Limb (tissue), 2 donors: ENCODE data around the gene SLC24A4.
"Not testable (repeated sequence)": the region's sequence is repeated elsewhere in the genome, so short reads cannot be mapped to it uniquely, and the experiment has no call there.

ENCODE experiments used
- DNase-seq, 2 donors: peaks; one replicate each; pipeline ENCODE4 v3.0.0-alpha.2; 2016; ENCODE audit errors: extremely low spot score in 2 of 2

SLC24A4 gene

GRCh38 chr14:92401561-92401960 is 78.6 kb downstream of the SLC24A4 start:
- no peak for DNase-seq

GRCh38 chr14:92402500-92402899 is 79.5 kb downstream of the SLC24A4 start:
- DNase-seq = not testable (repeated sequence)

DNA sequence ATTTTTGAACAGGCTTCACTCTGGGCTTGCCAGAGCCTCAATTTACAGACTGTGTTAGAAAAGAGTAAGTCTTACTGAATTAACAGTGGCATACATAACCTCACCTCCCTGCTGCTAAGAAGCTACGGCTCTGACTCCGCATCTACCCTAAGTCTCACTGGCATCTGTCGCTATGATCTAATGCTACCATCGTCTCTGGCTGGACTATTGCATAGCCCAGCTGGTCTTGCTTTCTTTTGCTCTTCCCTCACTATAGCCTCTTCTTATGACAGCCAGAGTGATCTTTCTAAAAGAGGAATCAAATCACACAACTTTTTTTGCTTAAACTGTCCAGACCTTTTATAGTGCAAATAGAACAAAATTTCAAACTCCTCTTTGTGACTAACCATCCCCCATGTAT is 81.1 kb downstream of the SLC24A4 start:
- DNase-seq = no peak

GRCh38 chr14:92404421-92404820 is 81.5 kb downstream of the SLC24A4 start:
- DNase-seq = no peak

- no peak for DNase-seq
Observed at GRCh38 chr14:92404938-92405337, 82.0 kb downstream of the SLC24A4 start.

- DNase-seq = no peak
Observed at GRCh38 chr14:92407410-92407809, 84.4 kb downstream of the SLC24A4 start.

GRCh38 chr14:92409043-92409442 is 86.1 kb downstream of the SLC24A4 start:
- DNase-seq = peak; percentile 56 to 68

DNA sequence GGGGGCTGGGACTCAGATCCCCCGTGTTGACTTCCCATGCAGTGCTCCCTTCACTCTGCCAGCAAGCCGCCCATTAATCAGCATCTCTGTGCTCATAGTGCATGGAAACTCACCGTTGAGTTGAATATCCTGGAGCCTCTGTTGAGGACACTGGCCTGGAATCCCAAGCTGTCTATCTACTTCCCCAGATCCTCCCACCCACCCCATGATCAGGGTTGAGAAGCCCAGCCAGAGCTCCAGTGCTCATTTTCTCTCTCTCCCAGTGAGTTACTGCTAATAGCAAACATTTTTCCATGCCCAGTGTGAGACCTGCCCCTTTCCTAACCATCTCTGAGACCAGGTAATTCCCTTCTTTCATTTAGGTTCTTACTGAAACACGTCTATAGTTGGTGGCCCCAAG is 88.2 kb downstream of the SLC24A4 start:
- no peak for DNase-seq

DNA sequence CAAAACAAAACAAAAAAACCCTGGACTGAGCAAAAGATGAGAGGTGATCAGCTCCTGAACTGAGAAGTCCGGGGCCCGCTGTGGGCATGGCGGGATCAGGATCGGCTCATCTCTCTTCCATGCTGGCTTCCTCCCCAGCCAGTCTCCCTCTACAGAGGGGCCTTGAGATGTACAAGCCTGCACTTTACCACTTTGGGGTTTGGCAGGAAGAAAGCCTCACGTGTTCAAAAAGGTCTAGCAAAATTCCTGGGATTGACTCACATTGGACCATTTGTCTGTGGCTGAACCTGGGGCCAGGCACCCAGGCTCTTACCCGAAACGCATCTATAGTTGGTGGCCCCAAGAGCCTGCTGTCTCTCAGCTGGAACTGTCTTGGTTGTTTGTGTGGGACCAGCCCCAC is 89.0 kb downstream of the SLC24A4 start:
- DNase-seq = no peak

DNA sequence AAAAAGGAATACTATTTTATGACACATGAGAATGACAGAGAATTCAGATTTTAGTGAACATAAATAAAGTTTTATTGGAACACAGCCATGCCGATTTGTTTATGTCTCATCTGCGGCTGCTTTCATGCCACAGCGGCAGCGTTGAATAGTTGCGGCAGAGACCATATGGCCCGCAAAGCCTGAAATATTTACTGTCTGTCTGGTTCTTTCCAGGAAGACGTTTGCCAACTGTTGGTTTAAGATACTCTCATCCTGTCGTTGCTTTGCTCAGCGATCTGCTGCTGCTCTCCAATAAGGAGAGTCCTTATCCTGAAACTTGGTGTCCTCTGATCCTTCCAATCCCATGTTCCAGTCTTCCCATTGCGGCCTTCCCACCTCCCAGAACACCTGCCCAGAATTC is 89.9 kb downstream of the SLC24A4 start:
- DNase-seq = peak in 1 of 2 donors; percentile 44

- no peak for DNase-seq
Observed at GRCh38 chr14:92413379-92413778, 90.4 kb downstream of the SLC24A4 start.

- no peak for DNase-seq
Observed at GRCh38 chr14:92414690-92415445, 91.9 kb downstream of the SLC24A4 start.

- no peak for DNase-seq
Observed at GRCh38 chr14:92415969-92416368, 93.0 kb downstream of the SLC24A4 start.

DNA sequence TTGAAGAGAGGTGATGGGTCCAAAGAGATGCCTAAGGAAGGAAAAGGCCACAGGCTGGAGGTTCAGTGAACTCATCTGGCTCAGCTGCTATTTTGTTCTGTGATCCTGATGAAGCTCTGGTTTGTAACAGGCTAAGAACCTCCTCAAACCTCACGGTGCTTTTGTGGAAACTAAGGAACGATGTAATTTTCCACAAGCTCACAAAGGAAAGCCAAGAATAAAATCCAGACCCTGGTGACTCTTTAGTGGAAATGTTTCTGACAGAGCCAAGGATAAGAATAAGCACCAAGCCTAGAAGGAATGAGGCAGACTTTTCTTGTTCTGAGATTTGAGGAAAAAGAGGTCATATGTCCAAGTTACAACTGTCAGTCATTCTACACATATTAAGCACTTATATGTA is 93.6 kb downstream of the SLC24A4 start:
- DNase-seq = no peak

DNA sequence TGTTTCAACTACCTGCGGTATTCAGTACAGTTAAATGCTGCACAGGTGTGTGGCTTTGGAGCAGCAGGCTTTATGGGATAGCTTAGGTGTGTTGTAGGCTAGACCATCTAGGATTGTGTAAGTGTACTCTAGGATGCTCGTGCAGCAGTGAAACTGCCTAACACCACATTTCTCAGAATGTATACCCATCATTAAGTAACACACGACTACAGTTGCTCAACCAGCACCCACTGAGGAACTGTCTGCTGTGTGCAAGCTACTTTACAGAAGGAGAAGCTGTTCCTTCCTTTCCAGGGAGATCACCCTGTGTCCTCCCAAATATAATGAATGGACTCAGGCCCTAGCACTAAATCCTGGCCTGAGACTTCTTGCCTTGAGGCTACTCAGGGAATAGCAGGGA is 94.8 kb downstream of the SLC24A4 start:
- DNase-seq = no peak

GRCh38 chr14:92421751-92422150 is 98.8 kb downstream of the SLC24A4 start:
- DNase-seq = no peak

DNA sequence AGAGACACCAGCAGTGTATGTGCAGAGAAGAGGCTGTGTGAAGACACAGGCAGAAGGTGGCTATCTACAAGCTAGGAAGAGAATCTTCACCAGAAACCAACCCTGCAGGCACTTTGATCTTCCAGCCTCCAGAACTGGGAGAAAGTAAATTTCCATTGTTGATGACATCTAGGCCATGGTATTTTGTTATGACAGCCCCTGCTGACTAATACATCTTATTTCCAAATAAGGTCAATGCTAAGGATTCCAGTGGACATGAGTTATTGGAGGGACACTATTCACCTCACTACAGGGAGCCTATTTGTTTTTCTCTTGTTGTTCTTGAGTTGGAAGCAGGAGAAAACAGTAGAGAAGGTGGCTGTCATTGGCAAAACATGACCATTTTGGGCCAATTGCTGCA is 102.1 kb downstream of the SLC24A4 start:
- no peak for DNase-seq

DNA sequence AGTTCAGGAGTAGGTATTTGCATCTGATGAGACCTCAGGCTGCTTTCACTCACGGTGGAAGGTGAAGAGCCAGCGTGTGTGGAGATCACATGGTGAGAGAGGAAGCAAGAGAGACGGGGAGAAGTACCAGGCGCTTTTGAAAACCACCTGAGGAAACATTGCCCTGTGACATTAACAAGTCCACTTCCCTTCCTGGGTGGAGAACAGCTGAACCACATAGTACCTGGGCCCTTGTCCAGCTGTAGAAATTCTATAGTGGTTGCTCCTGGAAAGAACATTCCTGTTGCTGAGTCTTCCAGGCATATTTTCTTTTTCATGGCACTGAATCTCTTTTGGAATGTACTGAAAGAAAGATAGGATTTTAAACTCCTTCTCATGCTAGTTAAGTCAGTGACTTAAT is 103.3 kb downstream of the SLC24A4 start:
- peak in 1 of 2 donors; percentile 58 for DNase-seq

GRCh38 chr14:92427096-92427495 is 104.1 kb downstream of the SLC24A4 start:
- no peak for DNase-seq

DNA sequence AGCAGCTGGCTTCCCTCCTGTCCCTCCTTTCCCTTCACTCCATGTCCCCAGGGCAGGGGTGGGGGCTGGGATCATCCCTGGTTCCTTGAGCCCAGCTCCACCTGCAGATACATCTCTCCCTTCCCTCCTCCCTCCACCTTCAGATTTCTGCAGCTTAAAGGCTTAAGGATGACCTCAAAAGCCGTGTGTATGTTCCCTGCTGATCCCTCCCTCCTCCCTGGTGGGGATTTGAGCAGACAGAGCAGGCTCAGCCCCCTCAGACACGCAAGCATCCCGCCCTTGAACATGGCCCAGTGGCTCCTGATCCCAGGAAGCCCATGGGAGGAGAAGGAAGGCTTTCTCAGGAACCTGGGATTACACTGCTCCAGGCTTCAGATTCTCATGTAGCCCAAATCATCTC is 107.7 kb downstream of the SLC24A4 start:
- DNase-seq = no peak

GRCh38 chr14:92431199-92431725 is 108.3 kb downstream of the SLC24A4 start:
- DNase-seq = no peak

- no peak for DNase-seq
Observed at GRCh38 chr14:92433407-92433806, 110.4 kb downstream of the SLC24A4 start.

GRCh38 chr14:92435154-92435553 is 112.2 kb downstream of the SLC24A4 start:
- no peak for DNase-seq
